Cardiac fibroblast (primary cell): ENCODE measurements around the gene PHACTR3.

Source experiments
- DNase-seq, 2 donors: peaks; one replicate each; pipeline versions ENCODE4 v3.0.0 to v3.0.0-alpha.2; 2010; ENCODE audit warnings: low read depth in 2 of 2
- H3K4me3 ChIP-seq, 2 donors: replicated peaks in 1 of 2; 1 replicate in 1 of 2; 2 replicates in 1 of 2; pipeline ENCODE4 v1.5.1; 2011; ENCODE audit warnings: low read depth in 2 of 2, low read length in 2 of 2, mild to moderate bottlenecking in 2 of 2, moderate library complexity in 1 of 2
- CTCF ChIP-seq: IDR thresholded peaks from one replicate; pipeline ENCODE4 v1.5.1; 2011; ENCODE audit warnings: low read depth, mild to moderate bottlenecking, low read length, inconsistent platforms

The PHACTR3 gene

DNA sequence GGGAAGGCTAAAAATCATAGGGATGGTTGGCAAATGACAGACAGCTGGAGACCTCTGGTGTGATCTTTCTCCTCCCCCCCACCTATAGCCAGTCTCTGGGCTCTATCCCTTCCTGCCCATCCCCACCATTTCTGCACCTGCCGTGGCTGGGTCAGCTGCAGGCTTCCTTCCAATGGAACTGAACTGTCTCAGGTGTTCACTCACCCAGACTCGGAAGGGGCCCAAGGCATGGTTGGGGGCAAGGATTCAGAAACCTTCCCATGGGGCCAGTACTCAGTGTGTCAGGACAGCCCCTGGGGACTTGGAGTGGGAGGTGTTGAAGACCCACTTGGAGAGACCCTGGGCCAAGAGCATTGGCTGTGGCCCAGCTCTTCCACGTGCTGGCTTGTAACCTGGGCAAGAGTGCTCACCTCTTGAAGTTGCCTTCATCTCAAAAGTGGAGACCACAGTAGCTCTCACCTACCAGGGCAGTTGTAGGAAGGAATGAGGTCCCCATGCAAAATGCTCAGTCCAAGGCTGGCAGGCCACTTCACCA lies 1.7 kb upstream of the PHACTR3 start:
- no peak for TF ChIP-seq CTCF
- DNase-seq = no peak
- no peak overlapping the region for H3K4me3 ChIP-seq

- DNase-seq = no peak
- no peak for TF ChIP-seq CTCF
- no peak overlapping the region for H3K4me3 ChIP-seq
Observed at GRCh38 chr20:59603176-59603575, 1.2 kb upstream of the PHACTR3 start.

DNA sequence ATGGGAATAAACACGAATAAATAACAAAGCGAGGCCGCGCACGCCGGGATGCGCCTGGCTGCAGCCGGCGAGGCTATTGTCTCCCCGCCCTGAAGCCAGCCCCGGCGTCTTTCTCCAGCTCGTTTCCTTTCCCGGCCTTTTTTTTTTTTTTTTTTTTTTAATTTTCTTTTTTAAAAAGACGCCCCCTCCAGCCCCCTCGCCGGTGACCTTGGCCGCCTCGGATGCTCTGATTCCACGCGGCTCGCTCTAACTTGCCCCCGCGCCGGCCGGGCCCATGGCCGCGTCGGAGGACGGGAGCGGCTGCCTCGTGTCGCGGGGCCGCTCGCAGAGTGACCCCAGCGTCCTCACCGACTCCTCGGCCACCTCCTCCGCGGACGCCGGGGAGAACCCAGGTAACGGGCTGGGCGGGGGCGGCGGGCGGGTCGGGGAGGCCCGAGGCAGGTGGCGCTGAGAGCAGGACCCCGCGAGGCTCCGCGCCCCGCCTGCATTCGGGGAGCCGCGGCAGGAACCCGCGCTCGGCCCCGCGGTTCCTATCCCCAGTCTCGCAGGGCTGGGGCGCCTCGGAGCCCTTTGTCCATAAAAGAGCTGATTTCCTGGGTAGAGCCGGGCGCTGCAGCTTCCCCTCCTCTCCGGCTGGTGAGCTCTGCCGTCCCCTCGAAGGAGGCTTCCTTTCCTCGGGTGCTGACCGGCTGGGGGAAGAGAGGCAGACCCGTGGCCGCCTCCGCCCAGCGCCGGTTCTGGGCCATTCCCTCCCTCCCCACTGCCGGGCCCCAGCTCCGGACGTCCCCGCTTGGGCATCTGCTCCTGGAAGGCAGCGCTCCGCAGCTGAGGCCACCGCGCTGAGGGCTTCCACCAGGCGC lies 631 bp downstream of the PHACTR3 start:
- H3K4me3 ChIP-seq = no peak overlapping the region
- no peak for DNase-seq
- no peak for TF ChIP-seq CTCF

DNA sequence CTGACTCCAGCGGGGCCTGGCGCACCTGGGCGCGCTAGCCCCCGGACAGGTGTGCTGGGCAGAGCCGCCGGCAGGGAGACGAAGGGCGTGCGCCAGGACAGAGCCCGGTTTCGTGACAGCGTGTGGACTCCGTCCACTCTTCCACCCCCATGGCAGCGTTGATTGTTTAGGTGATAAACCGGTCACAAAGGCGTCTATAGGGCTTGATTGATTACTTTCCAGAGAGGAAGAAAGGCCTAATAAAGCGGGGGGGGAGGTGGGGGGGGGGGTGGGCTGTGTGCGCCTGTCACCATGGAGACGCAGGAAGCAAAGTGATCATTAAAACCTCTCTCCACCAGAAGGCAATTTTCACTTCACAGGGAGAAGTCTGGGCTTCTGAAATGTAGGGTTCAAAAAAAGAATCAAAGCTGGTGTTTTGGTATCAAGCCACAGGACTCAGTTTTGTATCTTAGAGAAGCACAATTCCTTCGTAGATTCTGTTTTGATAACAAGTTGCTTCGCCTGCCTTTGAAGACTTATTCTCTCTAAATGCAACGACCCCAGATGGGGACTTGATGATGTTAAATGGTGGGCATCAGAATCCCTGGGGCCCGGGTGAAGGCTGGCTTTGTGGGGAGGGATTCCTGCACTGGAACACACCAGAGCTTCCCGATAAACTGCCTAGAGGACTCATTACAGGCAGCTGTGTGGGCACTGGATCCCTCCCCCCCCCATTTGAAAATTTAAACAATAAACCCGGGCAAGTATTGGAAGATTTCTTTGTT lies 1.4 kb downstream of the PHACTR3 start:
- no peak for TF ChIP-seq CTCF
- DNase-seq = no peak
- H3K4me3 ChIP-seq = no peak overlapping the region

- DNase-seq = no peak
- H3K4me3 ChIP-seq = no peak overlapping the region
- TF ChIP-seq CTCF = no peak
Observed at GRCh38 chr20:59606566-59606965, 2.2 kb downstream of the PHACTR3 start.

DNA sequence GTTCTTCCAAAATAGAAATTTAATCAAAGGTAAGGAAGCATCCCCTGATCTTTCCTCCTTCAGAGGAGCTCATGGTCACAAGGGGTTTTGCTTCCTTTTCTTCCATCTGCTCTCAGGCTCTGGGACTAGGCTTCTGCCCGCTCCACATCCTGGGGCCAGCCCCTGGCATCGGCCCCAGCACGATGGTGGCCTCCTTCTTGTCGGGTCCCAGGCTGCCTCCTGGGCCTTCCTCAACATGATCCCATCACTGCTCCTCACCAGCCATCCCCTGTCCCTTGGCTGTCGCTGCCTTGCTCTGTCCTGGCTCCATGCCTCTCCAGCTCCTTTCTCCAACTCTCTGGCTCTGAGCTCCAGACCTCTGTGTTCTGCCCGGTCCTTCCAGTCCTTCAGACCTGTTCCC lies 4.1 kb downstream of the PHACTR3 start:
- DNase-seq = no peak
- no peak for TF ChIP-seq CTCF
- H3K4me3 ChIP-seq = no peak overlapping the region
